Measurements from ENCODE around the gene EML1.

DNA sequence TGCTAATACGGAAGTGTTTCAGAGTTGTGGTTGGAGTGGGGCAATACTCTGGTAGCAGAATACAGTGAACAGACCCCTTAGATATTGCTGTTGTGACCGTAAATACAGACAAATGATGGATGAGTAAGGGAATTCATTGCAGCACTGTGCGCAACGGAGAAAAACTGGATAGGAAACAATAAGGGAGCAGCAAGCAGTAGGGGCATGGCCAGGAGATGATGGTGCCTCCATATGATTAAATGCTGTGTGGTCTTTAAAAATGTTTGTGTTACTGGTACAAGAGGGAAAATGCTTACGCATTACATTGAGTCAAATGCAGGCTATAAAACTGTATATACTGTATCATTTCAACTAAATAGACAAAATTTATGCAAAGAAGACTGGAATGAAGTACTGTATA, 61.6 kb downstream of the EML1 start:
- TF ChIP-seq, protein P1, sequence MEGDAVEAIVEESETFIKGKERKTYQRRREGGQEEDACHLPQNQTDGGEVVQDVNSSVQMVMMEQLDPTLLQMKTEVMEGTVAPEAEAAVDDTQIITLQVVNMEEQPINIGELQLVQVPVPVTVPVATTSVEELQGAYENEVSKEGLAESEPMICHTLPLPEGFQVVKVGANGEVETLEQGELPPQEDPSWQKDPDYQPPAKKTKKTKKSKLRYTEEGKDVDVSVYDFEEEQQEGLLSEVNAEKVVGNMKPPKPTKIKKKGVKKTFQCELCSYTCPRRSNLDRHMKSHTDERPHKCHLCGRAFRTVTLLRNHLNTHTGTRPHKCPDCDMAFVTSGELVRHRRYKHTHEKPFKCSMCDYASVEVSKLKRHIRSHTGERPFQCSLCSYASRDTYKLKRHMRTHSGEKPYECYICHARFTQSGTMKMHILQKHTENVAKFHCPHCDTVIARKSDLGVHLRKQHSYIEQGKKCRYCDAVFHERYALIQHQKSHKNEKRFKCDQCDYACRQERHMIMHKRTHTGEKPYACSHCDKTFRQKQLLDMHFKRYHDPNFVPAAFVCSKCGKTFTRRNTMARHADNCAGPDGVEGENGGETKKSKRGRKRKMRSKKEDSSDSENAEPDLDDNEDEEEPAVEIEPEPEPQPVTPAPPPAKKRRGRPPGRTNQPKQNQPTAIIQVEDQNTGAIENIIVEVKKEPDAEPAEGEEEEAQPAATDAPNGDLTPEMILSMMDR (conservative IDR thresholded peaks at IDR 0.05; ENCODE audit: low read depth, low read length), result no peak
- TF ChIP-seq EZH2 (IDR thresholded peaks at IDR 0.05; ENCODE audit: low read length, unreplicated experiment), result no peak

Data from PC-3 (cell line).